Limb (tissue), 2 donors: ENCODE data around the gene KCNJ6.
"Not testable (repeated sequence)": the region's sequence is repeated elsewhere in the genome, so short reads cannot be mapped to it uniquely, and the experiment has no call there.

Source experiments
- DNase-seq, 2 donors: peaks; one replicate each; pipeline ENCODE4 v3.0.0-alpha.2; 2016; ENCODE audit errors: extremely low spot score in 2 of 2

The KCNJ6 gene

DNA sequence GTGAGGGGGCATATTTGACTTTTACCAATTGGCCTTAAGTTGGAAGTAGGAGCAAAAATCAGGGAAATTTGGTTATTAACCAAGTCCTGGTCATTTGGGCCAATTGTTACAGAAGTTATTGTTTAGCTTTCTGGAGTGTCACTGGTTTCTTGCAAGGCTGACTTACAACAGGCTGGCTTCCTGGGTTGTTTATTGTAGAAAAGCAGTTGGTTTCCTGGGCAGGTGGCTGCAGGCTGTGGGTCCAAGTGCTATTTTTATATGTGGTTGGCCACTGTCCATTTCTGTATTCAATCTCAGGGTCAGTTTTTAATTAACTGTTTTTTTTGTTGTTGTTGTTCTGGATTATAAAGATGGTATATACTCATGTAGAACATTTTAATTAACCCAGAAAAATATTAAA lies 174.1 kb downstream of the KCNJ6 start:
- no peak for DNase-seq

DNA sequence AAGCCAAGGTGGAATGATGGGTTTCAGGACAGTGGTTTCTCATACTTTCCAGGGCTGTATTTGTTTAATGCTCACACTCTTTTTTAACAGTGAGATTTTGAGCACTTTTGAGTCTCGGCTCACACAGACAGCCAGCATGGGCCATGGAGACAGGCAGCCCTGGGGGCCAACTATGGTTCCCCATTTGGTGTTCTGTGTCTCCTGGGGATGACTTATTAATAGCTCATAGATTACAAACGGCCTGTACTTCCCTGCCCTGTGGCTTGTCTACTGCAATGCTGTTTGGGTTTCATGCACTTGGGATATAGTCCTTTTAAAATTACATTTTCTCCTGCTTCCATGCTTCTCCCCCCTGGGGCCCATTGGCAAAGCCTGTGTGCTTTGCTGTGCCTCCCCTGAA lies 178.3 kb downstream of the KCNJ6 start:
- no peak for DNase-seq

DNA sequence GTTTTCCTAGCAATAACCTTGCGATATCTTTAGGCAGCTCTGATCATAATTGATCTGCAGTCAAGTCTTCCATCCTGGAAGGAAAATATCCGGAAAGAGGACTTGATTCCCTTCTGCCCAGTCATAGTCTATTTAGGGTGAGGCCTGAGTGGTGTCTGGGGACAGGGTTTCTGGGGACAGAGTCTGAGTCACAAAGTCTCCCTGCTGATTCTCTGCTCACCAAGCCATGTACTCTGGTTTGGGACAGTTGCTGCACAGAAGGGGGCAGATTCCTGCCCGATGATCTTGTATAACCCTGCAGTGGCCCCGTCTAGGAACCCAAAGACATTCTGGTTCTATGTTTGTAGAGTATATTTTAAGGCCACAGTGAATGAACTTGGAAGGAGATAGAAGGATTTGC lies 178.8 kb downstream of the KCNJ6 start:
- DNase-seq = no peak

DNA sequence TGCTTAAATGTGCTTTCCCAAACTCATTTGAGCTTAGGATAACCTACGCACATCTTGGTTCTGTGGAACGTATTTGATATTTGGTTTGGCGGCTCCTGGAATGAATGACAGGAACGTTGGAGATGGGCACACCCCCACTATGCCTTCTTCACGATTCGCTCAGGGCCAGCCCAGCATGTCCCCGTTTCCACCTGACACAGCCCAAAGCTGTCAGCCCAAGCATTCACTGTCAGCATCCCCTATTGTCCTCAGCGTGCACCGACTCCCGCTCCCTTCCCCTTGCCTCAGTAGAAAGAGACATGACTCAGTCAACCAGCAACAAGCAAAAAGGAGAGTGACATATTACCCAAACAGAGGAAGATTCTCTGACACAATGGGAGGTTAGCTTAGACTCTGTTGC lies 181.4 kb downstream of the KCNJ6 start:
- no peak for DNase-seq

DNA sequence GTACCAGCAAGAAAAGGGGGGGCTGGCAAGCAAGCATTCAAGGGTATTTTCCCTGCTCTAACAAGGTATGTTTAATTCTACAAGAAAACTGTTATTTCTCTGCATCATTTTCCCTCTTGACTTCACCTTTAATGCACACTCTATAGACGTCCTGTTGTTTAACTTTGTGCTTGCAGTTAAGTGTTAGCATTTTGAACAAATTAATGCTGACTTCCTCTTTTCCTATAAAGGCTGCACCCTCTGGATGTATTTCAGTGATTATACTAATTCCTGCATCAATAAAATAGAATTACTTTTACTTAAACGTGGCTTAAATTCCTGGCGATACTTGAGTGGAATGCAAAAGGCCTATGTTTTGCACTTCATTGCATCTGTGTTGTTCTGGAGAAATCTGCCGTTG lies 183.3 kb downstream of the KCNJ6 start:
- no peak for DNase-seq

DNA sequence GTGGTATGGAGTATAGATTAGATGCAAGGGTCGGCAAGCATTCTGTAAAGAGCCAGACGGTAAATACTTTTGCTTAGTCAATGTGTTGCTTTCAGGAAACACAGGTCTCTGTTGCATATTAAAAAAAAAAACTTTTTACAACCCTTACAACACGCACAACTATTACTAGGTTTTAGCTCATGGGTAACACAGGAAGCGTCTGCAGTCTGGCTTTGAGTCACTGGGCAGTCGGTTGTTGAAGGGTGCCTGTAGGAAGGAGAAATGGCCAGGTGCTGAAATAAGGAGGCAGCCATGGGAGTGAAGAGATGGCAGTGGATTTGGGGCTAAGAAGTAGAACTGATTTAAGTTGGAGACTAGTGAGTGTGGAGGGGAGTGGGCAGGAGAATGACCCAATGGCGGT lies 192.1 kb downstream of the KCNJ6 start:
- DNase-seq = no peak

DNA sequence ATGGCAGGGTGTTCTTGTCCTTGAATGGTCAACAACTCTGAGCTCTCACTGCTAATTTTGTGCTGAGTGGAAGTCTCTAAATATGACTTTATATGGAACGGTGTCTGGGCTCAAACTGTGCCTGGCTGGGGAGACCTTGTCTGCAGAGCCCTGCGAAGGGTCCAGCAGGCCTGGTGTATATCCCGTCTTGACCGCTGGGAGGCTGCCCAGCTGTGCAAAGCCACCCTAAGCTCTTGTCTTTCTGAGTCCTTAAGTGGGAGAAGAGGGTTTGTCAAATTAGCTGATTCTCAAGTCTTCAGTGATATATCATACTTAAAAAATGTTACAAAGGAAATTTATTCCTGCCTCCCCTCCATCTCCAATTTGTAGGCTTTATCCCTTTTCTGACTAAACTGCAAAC lies 198.7 kb downstream of the KCNJ6 start:
- no peak for DNase-seq

DNA sequence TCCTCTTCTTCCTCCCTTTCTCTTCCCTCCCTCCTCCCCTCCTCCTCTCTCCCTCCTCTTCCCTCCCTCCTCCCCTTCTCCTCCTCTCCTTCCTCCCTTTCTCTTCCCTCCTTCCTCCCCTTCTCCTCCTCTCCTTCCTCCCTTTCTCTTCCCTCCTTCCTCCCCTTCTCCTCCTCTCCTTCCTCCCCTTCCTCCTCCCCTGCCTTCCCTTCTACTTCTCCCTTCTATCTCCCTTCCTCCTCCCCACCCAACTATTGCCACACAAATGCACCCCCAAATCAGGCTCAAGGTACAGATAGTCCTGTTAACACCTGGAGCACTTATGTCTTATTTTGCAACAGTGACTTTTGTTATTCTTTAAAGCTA lies 203.7 kb downstream of the KCNJ6 start:
- not testable (repeated sequence) for DNase-seq

DNA sequence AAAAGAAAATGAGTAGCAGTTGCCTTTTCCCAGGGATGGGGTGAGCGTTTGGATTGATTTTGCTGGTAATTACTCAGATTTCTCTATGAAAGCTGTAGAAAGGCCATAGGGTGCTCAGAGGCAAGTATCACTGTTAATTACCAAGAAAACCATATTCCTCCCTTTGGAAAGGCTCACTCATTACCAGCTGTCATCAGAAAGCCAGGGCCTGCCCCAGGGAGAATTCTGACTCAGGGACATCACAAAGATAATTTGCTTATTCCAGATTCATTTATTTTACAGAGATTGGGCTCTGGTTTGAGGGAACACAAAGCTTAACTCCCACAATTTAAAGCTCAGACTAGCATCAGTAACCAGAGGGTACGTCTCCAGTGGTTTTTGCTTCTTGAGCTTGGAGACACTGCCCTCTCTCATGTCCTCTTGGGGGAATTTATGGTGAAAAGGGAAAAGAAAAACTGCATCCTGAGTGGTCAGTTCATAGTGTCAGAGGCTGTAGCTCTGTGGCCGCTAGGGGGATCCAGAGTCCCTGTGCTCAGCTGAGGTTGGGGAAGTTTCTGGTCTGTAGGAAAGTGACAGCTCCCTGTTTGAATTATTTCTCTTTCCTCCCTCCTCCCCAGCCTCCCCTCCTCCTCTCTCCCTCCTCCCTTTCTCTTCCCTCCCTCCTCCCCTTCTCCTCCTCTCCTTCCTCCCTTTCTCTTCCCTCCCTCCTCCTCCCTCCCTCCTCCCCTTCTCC lies 204.3 kb downstream of the KCNJ6 start:
- DNase-seq = peak; percentile 80 to 81

DNA sequence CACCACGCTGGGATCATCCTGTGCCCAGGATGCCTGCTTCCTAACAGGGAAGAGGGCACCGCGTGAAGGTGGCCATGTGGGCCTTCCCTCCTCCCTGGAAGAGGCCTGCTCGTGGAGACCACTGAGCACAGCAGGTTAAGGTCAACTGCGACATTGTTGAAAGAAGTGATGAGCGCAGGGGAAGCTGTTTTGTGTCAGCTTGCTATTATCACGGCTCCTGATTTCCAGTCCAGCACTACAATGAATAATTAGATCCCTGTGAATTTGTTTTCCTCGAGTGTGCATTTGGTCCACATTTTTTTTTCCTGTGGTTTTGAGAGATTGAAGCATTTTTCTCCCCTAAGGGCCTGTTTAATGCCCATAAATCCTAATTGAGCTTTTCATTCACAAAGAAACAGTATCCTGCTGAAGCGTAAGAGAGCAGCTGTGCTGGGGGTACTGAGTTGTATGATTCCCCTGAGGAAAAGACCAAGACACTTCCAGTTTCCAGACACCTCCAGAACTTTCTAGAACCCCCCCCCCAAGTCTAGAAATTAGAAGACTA lies 204.9 kb downstream of the KCNJ6 start:
- no peak for DNase-seq

DNA sequence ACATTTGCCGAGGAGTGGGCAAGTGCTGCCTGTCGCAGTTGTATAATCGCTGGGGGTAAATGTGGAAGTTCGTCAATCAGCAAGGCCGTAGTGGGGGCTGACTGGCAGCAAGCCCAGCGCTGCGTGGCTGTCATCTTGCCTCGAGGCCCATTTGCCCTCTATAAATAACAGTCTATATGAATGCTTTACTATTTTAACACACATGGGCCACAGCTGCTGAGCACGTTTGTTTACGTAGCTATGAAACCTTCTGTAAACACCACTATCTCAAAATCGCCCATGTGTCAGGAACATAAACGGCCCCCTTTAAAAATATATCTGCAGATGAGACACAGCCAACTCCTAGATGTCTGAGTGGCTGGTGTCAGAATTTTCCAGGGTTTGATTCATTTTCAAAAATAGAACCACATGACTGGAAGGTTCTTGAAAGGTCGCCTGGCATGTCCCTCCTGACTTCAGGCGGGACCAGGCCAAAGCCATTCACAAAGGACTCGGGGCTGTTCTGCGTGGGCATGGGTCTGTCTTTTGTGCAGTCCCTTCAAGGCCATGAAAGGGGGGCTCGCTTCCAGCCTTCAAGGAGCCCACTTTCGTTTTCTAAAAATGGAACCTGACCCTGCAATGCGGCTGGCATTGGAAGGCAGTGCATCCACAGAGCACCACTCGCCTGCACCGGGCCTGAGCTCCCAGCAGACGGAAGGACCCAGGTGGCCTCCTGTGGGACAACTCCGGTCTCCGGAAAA lies 205.5 kb downstream of the KCNJ6 start:
- DNase-seq = peak; percentile 68 to 79

DNA sequence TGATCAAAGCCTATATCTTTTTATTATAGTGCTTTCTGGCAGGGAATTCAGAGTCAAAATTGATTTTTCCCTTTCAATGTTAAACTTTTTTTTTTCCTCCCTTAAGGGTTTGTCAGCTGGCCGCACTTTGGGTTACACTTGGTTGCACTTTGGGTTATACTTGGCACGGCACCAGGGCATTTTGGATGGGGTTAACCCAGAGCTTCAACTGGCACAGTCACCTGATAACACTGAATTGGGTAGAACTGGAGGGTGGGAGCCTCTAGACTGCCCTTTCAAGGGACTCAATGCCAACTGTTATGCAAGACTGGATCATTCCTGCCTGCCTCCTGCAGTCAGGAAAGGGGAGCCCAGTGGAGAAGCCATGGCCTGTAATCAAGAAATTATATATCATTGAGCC lies 211.5 kb downstream of the KCNJ6 start:
- DNase-seq = no peak

DNA sequence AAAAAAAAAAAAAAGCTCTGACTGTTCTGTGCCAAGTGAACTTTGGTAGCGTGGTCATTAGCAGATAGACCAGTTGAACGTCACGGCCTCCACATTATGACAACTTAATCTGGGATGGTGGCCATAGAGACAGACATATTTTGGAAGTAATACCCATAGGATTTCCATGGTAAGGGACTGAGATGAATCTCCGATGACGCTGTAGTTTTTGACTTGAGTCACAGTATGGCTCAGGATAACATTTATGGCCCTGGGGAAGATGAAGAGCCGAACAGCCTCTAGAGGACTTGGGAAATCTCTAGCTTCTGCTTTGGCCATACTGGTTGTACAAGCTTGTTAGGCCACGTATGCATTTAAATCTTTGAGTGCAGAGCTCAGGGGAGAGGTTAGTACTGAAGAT lies 214.0 kb downstream of the KCNJ6 start:
- DNase-seq = no peak

DNA sequence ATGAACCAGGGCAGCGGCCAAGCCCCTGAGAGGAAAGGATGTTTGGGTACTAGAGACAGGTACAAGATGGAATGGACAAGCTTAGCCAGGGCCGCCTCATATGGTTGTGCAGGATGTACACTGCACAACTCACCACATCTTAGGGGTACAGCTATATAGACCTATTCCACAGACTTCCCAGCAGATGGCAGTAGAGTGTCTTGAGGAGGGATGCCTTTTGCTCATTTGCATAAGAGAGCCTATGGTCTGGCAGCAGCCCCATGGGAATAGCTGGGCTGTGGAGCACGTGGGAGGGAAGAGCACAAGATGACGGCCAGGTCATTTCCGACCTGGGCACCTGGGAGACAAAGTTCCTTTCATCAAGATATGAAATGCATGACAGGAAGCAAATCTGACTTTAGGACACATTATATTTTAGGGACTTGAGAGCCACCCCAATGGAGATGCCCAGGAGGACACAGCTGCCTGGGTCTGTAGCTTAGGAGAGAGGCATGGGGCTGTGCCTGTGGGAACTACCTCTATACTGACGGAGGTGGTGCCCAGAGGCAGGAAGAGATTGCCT lies 215.5 kb downstream of the KCNJ6 start:
- peak; percentile 50 to 53 for DNase-seq

DNA sequence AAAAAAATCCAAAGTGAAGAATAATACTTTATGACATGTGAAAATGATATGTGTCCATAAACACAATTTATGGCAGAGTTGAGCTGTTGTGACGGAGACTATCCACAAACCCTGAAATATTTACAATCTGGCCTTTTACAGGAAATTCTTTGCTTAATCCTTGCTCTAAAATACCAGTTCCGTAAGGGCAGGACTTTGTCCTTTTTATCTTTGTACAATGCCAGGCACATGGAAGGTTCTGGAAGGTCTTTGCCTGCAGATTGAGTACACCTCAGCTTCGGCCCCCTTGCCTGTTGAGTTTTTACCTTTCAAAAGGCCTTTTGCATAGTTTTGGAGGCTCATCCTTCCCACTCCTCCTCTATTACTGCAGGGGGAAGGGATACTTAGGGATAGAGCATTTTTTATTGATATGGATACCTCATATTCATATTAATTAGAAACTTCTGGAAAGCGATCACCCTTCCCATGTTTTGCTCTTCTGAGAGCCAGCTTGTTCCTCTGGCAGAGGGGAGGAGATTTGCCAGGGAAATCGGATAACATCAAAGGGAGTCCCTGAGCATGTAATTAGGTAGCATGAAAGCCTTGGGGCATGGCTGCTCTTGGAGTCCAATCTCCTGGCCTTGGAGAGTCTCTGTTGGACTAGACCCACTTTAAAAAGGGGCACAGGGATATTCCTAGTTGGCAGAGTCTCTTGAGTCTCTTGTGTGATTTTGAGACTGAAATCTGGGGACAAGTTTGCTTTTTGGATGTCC lies 217.1 kb downstream of the KCNJ6 start:
- DNase-seq = no peak

DNA sequence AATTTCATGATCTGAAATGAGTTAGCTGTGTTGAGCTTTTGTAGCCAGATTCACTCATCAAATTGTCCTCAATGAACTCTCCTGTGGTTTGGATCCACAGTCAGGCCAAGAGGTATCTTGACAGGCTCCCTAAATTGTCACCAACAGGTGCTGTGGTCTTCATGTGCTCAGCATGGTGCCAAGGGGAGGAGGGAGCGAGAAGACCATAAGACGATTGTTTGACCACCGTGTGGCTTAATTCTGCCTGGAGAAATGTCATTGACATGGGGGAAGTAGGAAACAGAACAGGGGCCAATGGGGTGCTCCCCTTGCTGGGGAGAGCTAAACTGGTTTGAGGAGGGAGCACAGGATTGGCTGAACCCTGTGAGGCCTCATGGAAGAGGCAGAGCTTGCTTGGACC lies 219.3 kb downstream of the KCNJ6 start:
- DNase-seq = no peak

DNA sequence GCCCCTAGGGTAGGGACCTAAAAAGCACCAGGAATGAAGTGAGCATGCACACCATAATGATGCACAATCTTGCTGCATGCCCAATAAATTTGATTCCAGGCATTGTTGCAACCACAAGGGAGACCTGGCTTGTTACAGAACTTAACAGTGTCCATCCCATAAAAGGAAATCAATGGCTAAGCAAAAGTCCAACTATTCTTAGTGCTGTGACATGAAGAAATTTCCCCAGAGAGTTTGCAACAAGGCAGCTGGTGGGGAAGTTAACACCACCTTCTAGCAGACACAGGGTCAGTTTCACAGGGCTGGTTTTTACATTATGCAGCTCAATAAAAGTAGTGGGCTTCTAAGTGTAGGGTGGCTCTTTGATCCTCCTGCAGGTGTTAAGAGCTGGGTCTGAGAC lies 221.1 kb downstream of the KCNJ6 start:
- no peak for DNase-seq

DNA sequence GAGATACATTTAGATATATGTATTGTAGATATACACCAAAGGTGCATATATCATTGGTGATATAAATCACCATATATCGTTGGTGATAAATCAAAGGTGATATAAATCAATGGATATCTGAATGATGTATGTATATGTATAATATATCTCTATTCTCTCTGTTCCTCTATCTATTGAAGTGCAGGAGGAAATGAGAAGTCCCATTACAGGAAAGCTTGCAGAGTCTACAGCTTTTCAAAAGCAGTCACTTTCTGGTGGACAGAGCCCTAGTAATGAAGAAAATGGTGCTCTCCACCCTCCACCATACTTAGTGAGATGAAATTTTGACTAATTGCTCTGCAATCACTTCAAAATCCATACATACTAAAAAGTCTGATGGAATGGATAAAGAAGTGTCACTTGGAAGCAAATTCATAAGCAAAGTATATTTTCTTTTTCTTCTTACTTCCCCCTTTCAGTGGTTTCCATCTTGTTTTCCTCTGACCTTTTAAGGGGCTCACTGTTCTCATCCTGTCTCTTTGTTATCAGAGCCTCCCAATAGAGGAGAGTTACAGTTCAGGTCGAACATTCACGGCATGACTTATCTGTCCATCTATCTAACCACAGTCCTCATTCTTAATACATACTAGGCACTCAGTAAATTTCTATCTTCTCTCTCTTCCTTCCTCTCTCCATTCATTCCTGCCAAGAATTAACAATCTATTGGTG lies 227.2 kb downstream of the KCNJ6 start:
- no peak for DNase-seq

DNA sequence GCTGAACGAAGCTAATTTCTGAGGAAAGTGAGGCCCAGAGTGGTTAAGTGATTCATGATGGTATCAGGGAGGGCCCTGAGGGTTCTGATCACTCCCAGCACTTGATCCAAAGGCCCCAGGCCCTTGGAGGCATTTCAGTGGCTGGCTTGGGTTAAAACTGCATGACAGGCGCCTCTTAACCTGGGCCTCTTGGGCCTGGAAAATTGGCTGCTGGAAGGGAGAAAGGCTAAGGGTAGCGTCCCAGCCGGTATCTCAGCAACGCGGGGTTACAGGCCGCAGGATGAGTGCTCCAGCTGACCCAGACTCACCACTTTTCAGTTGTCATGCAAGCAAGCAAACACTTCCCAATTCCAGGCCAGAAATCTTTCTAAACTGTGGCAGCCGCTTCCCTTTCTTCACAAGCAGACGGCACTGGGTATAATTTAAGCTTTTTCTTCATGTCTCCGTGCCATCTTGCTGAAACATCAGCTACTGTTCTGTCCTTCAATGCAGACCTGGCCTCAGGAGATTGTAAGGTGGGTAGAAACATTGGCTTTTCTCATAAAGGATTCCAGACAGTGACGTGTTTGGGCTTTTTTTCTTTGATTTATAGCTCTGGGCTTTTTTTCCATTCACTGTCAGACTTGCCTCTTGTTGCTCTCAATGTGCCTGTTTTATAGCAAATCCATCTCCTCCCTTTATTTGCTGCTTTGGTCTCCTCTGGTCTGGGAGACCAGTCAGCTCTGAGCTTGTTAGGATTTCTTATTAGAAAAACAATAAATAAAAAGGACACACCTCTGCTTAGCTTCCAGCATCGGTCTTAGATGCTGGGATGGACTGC lies 229.1 kb downstream of the KCNJ6 start:
- no peak for DNase-seq

DNA sequence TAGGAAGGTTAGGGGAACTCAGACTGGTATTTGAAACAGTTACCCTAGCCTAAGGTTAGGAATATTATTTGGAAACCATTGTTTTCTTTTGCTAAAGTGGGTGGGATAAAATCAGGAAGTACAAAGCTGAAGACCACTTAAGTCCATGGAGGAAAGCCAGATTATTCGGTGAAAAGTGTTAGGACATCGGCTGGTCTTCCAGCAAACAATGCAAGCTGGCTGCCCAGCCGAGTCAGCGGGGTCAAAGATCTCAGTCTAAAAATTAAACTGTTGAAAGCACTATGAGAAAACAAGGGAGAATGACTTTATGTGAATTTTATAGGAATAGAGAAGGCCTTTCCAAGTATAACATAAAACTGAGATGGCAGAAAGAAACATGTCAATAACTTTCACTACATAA lies 231.7 kb downstream of the KCNJ6 start:
- DNase-seq = no peak

DNA sequence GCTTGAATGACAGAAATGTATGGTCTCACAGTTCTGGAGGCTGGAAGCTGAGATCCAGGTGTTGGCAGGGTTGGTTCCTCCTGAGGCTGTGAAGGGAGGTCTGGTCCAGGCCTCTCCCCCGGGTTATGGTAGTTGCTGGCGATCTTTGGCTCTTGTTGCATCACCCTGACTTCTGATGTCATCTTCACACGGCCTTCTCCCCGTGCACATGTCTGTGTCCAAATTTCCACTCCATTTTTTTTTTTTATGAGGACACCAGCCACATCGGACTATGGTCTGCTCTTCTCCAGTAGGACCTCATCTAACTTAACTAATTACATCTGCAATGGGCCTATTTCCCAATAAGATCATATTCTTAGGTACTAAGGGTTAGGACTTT lies 232.2 kb downstream of the KCNJ6 start:
- no peak for DNase-seq
